Erythroblast (primary cell): Measurements from ENCODE around the gene MAN2A1.

Experiments
- GATA1 ChIP-seq: IDR thresholded peaks from 2 replicates; pipeline ENCODE4 v1.6.1; 2011; ENCODE audit warnings: low read depth, mild to moderate bottlenecking, control low read depth, low read length, moderate library complexity
- POLR2A ChIP-seq: IDR thresholded peaks from 2 replicates; pipeline ENCODE4 v1.6.1; 2011; ENCODE audit warnings: mild to moderate bottlenecking, low read length

DNA sequence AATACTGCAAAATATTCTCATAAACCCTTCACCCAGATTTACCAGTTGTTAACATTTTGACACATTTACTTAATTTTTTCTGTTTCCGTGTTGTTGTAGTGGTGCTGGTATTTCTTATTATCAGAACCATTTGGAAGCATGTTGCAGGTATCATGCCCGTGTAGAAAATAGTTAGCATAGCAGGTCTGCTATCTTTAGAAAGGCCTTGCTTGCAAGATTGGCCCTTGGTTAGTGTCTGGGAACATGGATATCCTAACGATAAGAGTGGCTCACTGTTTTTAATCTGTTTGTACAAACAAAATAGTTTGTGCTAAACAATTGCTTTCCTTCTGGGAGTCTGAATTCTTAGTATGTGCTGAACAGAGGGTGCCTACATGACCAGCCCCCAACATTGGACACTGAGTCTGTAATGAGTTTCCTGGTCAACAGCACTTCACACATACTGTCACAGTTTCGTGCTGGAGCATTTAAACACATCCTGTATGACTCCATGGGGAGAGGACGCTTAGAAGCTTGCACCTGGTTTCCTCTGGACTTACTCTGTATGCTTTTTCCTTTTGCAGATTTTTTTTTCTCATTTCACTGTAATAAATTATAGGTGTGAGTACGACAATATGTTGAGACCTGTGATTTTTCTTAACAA is 66.9 kb downstream of the MAN2A1 start:
- TF ChIP-seq POLR2A (no peak), GATA1 (no peak)
